ENCODE results near the gene P4HA3.

The P4HA3 gene

DNA sequence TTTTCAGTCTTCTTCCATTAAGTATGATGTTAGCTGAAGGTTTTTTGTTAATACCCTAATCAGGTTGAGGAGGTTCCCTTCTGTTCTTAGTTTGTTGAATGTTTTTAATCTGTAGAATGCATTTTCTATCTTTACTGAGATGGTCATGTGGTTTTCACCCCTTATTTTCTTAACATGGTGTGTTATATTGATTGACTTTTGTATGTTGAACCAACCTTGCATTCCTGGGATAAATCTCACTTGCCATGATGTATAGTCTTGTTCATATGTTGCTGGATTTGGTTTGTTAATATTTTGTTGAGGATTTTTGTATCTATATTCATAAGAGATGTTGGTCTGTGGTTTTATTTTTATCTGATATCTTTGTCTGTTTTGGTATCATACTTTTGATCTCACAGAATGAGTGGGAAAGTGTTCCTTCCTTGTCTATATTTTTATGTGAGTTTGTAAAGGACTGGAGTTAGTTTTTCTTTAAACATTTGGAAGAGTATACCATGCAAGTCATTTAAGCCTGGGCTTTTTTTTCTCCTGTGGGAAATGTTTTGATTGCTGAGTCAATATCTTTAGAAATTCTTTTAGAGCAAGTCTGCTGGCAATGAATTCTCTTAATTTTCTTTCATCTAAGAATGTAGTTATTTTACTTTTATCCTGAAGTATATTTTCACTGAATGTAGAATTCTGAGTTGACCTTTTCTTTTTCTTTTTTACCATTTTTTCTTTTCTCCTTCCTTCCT is 5.5 kb upstream of the P4HA3 start:
- no peak for DNase-seq (ENCODE audit: low read depth, low spot score)

DNA sequence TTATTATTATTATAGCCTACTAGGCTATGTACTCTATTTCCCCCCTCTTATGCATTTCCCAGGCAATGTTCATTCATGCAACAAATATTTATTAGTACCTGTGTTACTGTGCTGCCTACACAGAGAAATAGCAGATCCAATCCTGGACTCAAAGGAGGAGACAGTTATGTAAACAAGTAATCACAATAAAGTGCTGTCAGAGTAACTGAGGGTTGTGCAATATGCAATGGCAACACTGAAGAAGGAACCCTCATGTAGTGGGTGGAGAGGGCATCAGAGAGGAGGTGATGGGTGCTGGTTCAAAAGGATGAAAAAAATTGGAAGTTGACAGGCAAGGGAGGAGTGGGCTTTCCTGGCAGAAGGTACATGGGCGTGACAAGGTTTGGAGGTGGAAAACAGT is 886 bp upstream of the P4HA3 start:
- no peak for DNase-seq (ENCODE audit: low read depth, low spot score)

DNA sequence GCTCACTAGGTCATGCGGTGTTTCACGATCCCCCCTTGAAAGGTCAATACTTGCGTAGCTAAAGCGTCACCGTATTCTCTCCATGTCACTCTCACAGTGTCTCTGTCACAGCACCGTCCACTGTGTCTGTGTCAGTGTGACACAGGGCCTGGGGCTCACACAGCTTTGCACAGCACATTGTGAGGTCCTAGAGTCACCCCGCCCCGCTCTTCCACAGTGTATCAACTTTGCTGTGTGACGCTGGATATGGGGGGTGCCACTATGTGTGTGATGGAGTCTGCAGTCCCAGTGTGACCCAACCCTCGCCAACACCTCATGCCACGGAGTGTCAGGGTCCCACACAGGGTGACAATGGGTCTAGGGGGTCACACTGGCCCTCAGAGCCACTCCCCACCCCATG is 583 bp downstream of the P4HA3 start:
- no peak for DNase-seq (ENCODE audit: low read depth, low spot score)

DNA sequence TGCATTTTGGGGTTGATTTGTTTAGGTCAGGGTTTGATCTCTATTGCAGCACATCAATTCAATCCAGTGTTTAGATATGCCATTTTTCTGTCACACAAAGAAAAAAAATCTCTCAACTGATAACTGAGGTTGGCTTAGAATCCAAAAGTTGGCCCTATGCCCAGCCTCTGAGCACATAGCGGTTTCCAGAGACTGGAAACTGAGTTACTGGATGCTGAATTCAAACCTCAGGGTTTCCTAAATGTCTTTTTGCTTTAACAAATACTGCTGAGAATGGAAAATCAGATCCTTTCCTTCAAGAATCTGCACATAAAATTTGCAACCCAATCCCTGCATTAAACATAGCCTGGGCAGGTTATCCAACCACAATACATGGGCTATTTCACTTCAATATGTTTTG is 4.0 kb downstream of the P4HA3 start:
- DNase-seq (ENCODE audit: low read depth, low spot score), result no peak

DNA sequence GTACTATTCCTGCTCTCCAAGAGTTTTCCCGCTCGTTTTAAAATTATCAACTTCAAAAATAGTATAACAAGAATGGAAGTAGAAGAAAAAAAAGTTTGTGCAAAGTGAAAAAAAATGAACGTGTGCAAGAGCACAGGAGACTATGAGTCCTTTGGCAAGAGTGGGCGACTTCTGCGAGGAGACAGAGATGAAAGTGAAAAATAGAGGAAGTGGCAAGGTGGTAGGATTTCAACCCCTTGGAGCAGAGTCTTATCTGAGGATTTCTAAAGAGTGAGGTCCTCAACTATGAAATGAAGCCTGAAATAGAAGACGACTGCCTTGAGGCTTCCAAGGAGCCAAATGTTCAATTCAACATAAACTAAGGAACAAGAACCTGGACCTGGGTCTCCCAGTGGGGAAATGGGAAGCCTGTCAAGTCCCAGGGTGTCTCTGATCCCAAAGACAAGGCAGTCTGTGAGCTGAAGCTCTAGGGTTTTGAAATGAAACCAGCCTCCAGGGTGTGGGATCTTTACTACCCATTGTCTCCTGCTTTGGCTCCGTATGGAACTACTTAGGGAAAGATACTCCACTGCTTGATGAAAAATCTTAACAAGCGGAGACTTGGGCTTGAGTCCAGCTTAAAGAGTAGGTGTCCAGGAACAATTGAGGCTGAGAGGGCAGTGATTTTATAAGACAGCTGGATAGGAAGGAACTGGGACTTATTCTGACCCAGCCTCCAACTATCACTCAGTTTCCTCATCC is 4.8 kb downstream of the P4HA3 start:
- no peak for DNase-seq (ENCODE audit: low read depth, low spot score)

DNA sequence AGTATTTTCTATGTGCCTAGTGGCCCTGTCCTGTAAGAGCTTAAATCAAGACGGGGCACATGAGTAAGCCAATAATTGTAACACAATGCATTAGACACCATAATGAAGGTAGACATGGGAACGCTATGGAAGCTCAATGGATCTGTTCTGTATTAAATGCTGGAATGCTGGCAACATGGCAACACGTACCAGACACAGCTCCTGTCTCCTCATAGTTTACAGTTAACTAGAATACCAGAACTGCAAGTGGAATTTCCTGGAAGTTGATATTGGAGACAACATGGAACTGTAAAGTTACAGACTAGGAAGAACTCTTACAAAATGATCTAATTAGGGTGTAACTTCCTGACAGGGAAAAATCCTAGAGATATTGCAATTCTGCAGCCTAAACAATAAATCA is 12.4 kb downstream of the P4HA3 start:
- DNase-seq (ENCODE audit: low read depth, low spot score), result no peak

DNA sequence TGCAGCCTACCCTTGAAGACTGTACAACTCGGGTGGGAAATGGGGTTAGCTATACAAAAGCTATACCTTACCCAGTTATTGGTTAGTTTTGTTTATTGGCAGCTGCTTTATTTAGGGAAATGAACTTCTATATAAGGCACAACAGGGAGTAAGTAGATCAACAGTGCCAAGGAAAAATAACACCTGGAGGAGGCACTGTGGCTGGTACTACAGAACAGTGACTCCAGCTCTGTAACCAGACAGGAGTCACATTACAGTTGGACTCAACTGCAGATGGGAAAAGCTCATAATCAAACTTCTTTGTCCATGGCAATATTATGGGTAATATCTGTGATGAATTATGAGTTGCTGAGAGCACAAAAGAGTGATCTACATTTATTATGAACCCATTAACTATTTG is 14.0 kb downstream of the P4HA3 start:
- no peak for DNase-seq (ENCODE audit: low read depth, low spot score)

DNA sequence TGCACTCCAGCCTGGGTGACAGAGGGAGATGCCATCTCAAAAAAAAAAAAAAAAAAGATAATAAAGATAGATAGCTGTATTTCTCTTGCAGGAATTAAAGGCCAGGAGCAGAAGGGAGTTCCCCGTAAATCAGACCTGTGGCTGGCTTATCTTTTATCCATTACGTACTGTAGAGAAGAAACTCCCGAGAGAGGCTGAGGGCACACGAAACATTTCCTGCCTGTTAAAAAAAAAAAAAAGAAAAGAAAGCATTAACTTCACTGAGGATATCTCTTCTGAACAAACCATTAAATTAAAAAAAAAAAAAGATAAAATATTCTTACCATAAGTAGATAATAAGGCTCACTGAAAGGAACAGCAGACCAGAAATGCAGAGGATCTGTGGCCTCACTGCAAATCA is 22.5 kb downstream of the P4HA3 start:
- no peak for DNase-seq (ENCODE audit: low read depth, low spot score)

DNA sequence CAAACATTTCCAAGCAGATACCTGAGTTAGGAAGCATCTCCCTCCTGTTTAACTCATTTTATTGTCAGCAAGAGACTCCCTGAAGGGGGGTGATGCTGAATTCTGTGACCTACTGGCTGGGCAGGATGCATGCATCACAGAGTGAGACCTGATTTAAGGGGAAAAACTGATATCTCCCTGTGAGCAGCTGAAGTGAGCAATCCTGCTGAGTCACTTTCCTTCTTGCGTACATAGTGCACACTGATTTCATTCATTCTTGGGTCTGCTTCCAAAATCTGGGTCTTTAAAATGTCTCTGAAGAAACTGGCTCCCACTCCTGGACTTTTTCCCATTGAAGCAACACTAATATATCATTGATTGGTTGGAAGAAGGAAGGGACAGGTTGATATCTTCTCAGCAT is 23.3 kb downstream of the P4HA3 start:
- no peak for DNase-seq (ENCODE audit: low read depth, low spot score)

DNA sequence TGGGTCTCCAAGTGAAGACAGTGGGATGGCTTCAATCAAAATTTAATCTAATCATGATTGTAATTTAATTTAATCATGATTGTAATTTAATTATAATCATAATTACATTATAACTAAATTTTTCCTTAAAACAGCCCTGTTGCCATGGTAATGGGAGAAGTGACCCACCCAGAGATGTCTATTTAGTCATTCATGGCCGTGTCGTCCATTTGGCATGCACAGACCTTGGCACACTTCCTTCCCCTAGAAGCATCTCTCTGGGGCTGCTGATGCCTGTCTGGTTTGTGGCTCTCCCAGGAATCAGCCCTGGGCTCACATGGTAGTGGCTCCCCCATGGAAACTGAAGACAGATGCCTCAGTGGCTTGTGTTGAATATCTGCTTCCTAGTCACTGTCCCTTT is 27.0 kb downstream of the P4HA3 start:
- DNase-seq (ENCODE audit: low read depth, low spot score), result no peak

DNA sequence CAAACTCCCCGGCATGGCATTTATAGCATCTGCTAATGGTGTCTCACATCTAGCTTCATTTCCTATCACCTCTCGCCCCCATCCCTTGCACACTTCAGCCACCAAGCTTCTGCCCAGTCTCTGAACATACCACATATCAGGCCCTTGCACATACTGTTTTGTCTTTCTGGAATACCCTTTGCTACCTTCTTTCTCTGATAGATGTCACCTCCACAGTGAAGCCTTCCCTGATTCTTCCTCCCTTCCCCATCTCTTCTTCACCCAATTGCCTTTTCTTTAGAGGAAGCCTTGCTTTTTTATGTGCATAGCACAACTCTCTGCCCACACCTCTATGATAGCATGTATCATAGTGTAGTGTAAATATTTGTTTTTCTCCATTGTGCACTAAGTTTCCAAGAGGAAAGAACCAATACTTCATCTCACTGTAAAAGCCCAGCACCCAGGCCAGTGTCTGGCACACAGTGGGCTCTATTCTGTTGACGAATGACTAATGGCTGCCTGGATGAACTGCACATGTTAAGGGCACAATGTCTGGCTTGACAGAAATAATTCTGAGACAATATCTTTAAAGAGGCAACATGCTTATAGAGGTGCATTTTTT is 27.8 kb downstream of the P4HA3 start:
- no peak for DNase-seq (ENCODE audit: low read depth, low spot score)

DNA sequence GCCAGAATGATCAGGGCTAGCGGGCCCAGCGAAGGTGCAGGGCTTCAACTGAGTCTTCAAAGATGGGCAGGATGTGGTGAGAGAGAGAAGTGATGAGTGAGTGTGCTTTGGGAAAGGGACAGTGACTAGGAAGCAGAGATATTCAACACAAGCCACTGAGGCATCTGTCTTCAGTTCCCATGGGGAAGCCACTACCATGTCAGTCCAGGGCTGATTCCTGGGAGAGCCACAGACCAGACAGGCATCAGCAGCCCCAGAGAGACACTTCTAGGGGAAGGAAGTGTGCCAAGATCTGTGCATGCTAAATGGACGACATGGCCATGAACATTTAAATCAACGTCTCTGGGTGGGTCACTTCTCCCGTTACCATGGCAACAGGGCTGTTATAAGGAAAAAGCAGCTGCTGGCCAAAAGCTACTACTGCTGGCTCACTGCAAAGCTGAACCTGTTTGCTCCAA is 28.5 kb downstream of the P4HA3 start:
- DNase-seq (ENCODE audit: low read depth, low spot score), result no peak

DNA sequence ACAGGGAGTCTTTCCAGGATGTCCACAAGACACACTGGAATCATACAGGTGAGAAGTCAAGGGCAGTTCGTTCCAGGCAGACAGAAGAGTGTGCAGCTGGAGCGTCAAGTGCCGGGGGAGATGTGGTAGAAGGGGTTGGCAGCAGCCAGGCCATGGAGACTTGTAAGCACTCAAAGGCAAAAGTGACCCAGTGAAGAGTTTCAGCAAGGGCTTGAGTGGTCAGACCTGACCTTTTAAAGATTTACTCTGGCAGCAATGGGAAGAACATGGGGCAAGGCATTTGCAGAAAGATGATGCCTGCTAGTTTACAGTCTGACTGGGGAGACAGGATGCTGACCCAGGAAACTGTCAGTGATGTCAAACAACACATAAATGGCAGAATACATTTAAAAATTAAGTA is 29.0 kb downstream of the P4HA3 start:
- no peak for DNase-seq (ENCODE audit: low read depth, low spot score)

DNA sequence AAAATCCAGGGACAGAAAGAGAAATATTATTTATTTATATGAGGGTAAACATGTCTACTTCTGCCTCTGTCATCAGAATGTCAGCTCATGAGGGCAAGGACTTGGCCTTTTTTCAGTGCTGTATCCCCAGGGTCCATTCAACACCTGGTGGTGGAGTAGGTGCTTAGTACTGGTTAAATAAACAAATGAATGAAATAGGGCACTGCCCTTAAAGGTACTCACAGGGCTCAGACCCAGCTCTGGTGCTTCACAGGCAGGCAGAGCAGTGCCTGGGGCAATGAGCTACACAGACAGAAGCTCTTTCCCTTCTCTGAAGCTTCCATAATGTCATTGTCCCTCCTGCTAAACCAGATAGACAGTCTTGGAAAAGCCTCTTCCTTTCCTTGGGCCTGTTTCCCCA is 30.9 kb downstream of the P4HA3 start:
- DNase-seq (ENCODE audit: low read depth, low spot score), result no peak

DNA sequence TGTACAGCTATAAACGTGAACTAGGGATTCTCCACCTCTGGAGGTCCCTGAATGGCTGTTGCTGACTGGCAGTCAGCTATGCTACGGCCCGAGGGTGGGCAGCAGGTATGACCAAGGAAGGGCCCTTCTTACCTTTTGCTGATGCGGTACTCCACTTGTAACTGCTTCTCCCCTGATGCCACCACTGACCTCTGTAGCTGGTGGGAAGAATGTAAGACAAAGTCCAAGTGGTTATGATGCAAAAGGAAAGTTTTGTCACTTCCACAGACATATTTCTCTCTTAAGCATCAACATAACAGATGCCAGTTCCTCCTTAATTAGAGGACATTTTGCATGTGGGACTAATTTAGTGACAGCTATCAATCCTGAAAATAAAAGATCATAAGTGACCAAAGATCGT is 32.2 kb downstream of the P4HA3 start:
- DNase-seq (ENCODE audit: low read depth, low spot score), result no peak

DNA sequence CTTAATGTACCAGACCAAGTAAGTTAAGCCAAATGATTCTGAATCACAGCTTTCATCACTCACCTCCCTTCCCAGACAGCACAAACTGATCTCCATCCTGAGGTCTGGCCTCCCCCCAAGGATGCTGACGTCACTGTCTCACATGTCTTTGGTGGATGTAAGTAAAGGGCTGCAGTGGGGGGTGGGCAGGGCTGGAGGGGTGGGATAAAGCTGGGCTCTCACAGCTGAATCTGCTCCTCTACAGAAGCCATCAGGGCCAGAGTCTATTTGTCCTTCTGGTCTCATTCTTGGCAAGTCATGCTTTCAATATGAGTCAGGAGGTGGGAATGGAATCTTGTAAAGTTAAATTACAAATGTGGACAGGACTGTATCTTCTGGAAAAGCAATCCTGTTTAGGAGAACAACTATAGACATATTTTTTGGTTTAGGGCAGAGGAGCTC is 32.7 kb downstream of the P4HA3 start:
- DNase-seq (ENCODE audit: low read depth, low spot score), result no peak

DNA sequence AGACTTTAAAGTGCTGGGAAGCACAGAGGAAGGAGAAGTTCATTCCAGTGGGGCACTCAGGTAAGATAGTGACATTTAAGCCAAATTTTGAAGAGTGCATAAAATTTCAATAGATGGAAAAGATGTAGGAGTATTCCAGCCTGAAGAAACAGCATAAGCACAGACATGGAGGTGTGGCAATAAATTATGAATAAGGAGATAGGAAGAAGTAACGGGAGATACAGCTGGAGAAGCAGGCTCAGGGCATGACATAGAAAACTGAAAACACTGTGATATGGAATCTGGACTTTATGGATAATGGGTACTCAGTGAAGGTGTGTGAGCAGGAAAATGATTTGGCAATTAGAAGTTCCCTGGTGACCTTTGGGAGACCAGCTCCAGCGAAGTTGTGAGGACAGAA is 33.3 kb downstream of the P4HA3 start:
- no peak for DNase-seq (ENCODE audit: low read depth, low spot score)

DNA sequence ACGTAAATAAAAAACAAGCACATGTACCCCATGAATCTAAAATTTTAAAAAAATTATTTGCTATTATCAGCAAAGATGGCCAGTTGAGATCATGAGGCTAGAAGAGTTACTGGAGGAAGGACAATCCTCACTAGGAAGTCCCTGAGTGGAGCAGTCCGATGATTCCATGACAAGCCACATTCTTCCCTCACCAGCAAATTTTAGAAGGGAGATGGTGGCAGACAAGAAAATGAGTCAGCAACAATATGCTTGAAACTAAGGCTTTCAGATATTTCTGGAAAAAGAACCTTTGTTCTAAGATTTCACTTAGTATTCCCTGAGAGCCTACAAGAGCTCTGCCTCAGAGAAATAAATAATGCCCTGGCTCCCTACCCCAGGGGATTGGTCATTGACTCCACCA is 34.9 kb downstream of the P4HA3 start:
- DNase-seq (ENCODE audit: low read depth, low spot score), result no peak

DNA sequence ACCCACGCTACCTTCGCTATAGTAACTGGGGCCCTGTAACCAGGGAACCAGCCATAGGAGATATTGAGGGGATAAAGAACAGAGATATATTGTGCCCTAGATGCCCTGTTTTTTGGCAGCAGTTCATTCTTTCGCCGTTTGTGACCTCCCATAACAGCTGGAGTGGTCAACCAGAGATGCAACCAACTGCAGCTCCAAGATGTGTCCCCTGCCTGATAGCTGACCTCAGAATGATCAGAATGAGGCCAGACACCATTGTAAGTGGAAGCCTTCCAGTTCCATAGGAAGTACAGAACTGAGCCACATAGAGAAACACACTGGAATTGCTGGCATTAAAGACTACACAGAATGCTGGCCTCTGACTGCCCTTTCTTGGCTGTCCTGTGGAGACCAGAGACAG is 39.2 kb downstream of the P4HA3 start:
- DNase-seq (ENCODE audit: low read depth, low spot score), result no peak

DNA sequence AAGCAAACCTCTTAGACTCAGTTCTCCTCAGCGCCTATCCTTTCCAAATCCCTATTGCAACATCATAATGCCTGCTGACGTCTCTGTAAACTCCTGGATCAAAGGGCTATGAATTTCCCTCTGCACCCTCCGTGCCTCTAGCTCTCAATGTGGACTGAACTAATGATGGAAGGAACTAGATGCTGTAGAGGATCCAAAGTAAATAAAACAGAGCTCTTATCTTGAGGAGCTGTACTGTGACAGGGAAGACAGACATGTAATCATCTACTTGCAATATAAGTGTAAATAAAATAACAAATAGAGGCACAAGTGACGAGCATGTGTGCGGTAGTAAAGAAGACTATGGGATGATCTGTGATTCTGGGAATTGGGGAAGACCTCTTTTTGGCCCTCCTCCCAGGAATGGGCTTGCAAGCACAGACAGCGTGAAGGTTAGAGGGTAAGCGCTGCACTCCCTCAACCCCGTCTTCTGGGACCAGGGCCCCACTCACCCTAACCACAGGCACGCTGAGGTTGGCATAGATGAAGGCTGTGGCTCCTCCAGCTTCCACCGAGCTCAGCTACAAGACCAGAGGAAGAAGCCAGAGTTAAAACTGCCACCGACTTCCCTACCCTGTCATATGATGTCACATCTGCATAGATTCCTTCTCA is 42.2 kb downstream of the P4HA3 start:
- no peak for DNase-seq (ENCODE audit: low read depth, low spot score)

DNA sequence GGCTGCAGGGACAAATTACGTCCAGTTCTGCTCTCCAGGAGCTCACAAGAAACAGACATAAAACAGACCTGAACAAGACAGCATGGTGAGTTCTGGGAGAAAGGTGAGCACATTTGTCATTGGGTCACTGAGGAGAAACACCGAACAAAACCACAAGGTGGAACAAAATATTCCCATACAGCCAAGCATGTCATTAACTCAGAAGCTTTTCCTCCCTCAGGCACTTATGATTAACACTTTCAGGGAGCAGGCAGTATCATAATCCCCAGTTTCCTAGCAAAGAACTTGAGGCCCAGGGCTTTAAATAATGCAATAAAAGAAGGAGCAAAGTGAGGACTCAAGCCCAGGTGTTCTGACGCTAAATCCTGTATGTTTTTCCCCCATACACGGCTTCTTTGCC is 43.0 kb downstream of the P4HA3 start:
- no peak for DNase-seq (ENCODE audit: low read depth, low spot score)

DNA sequence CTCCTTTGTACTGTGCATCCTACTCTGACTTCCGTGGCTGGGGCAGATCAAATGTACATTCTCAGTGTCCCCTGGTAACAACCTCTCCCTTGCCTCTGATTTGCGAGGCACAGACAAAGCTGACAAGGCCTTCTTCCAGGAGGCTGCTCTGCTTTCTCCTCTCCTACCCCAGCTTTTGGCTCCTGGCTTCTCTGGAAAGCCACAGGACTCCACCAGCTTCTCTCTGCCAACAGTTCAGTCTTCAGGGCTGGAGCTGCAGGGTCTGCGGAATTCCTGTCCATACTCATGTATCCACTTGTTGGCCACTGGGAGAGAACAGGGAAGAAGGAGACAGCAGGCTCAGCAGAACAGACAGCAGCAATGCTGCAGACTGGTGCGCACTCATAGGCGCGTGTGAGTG is 44.4 kb downstream of the P4HA3 start:
- no peak for DNase-seq (ENCODE audit: low read depth, low spot score)
